ENCODE measurements around the gene TSPAN13.

The TSPAN13 gene

GRCh38 chr7:16776053-16776452, 22.5 kb downstream of the TSPAN13 start:
- no peaks in the 10 kb centered on the region for H3K4me1 ChIP-seq (ENCODE audit: low read length)
- H3K27ac ChIP-seq (ENCODE audit: low read length): no peak overlapping the region
- H4K20me1 ChIP-seq (ENCODE audit: insufficient read depth, low read length): no peaks in the 10 kb centered on the region
- H3K4me3 ChIP-seq (ENCODE audit: low read length): no peak overlapping the region
- no peak overlapping the region for H3K4me2 ChIP-seq (ENCODE audit: low read depth, low read length)
- H3K9ac ChIP-seq (ENCODE audit: low read length): no peak overlapping the region
- no peaks in the 10 kb centered on the region for H3F3A ChIP-seq (ENCODE audit: insufficient read depth, low read length)
- no peaks in the 10 kb centered on the region for H3K9me3 ChIP-seq (replicated peaks; ENCODE audit: insufficient read depth, low read length)
- no peaks in the 10 kb centered on the region for H3K36me3 ChIP-seq (replicated peaks; ENCODE audit: insufficient read depth, low read length)
- no peak overlapping the region for H2AFZ ChIP-seq (ENCODE audit: low read length)
- no peaks in the 10 kb centered on the region for H3K9me2 ChIP-seq (replicated peaks; ENCODE audit: insufficient read depth, low read length)
- no peaks in the 10 kb centered on the region for H3K27me3 ChIP-seq (replicated peaks; ENCODE audit: insufficient read depth, low read length)
- no peaks in the 10 kb centered on the region for H3K79me2 ChIP-seq (ENCODE audit: low read length)
- no peak for TF ChIP-seq EZH2 (optimal IDR thresholded peaks at IDR 0.05; ENCODE audit: low read depth, low read length)
- no peak for TF ChIP-seq EZH2phosphoT487 (IDR thresholded peaks at IDR 0.05; ENCODE audit: low read length)
- no peak for TF ChIP-seq CTCF (IDR thresholded peaks at IDR 0.05; ENCODE audit: low read length)
- DNase-seq: no peak

GRCh38 chr7:16778476-16778875, 24.9 kb downstream of the TSPAN13 start:
- no peaks in the 10 kb centered on the region for H3K36me3 ChIP-seq (replicated peaks; ENCODE audit: insufficient read depth, low read length)
- H3K4me1 ChIP-seq (ENCODE audit: low read length): no peaks in the 10 kb centered on the region
- H3K4me2 ChIP-seq (ENCODE audit: low read depth, low read length): no peak overlapping the region
- no peak overlapping the region for H3K27ac ChIP-seq (ENCODE audit: low read length)
- no peaks in the 10 kb centered on the region for H3K9me3 ChIP-seq (replicated peaks; ENCODE audit: insufficient read depth, low read length)
- no peak for DNase-seq
- TF ChIP-seq EZH2phosphoT487 (IDR thresholded peaks at IDR 0.05; ENCODE audit: low read length) (no peak), CTCF (IDR thresholded peaks at IDR 0.05; ENCODE audit: low read length) (no peak), EZH2 (optimal IDR thresholded peaks at IDR 0.05; ENCODE audit: low read depth, low read length) (no peak)
- no peaks in the 10 kb centered on the region for H3F3A ChIP-seq (ENCODE audit: insufficient read depth, low read length)
- H4K20me1 ChIP-seq (ENCODE audit: insufficient read depth, low read length): no peaks in the 10 kb centered on the region
- H3K4me3 ChIP-seq (ENCODE audit: low read length): no peak overlapping the region
- H3K27me3 ChIP-seq (replicated peaks; ENCODE audit: insufficient read depth, low read length): no peaks in the 10 kb centered on the region
- H2AFZ ChIP-seq (ENCODE audit: low read length): no peak overlapping the region
- H3K9ac ChIP-seq (ENCODE audit: low read length): no peak overlapping the region
- H3K79me2 ChIP-seq (ENCODE audit: low read length): no peaks in the 10 kb centered on the region
- no peaks in the 10 kb centered on the region for H3K9me2 ChIP-seq (replicated peaks; ENCODE audit: insufficient read depth, low read length)

GRCh38 chr7:16779051-16779450, 25.5 kb downstream of the TSPAN13 start:
- no peak overlapping the region for H3K4me2 ChIP-seq (ENCODE audit: low read depth, low read length)
- H3K27ac ChIP-seq (ENCODE audit: low read length): no peak overlapping the region
- H3K9me2 ChIP-seq (replicated peaks; ENCODE audit: insufficient read depth, low read length): no peaks in the 10 kb centered on the region
- no peaks in the 10 kb centered on the region for H3K27me3 ChIP-seq (replicated peaks; ENCODE audit: insufficient read depth, low read length)
- H3K79me2 ChIP-seq (ENCODE audit: low read length): no peaks in the 10 kb centered on the region
- H3K9ac ChIP-seq (ENCODE audit: low read length): no peak overlapping the region
- H3K4me3 ChIP-seq (ENCODE audit: low read length): no peak overlapping the region
- no peaks in the 10 kb centered on the region for H4K20me1 ChIP-seq (ENCODE audit: insufficient read depth, low read length)
- H3F3A ChIP-seq (ENCODE audit: insufficient read depth, low read length): no peaks in the 10 kb centered on the region
- H3K9me3 ChIP-seq (replicated peaks; ENCODE audit: insufficient read depth, low read length): no peaks in the 10 kb centered on the region
- H2AFZ ChIP-seq (ENCODE audit: low read length): no peak overlapping the region
- H3K36me3 ChIP-seq (replicated peaks; ENCODE audit: insufficient read depth, low read length): no peaks in the 10 kb centered on the region
- H3K4me1 ChIP-seq (ENCODE audit: low read length): no peaks in the 10 kb centered on the region
- DNase-seq: no peak
- TF ChIP-seq CTCF (IDR thresholded peaks at IDR 0.05; ENCODE audit: low read length) (no peak), EZH2 (optimal IDR thresholded peaks at IDR 0.05; ENCODE audit: low read depth, low read length) (no peak), EZH2phosphoT487 (IDR thresholded peaks at IDR 0.05; ENCODE audit: low read length) (no peak)

All from MM.1S (cell line).